ENCODE results near the gene COA1.

GRCh38 chr7:43760861-43761260 lies 31.5 kb upstream of the COA1 start:
- TF ChIP-seq CTCF (IDR thresholded peaks at IDR 0.05) (no peak), REST (IDR thresholded peaks at IDR 0.05; ENCODE audit: insufficient read depth in 1 of 2, low read depth in 2 of 2, low read length in 1 of 2) (no peak), SIN3A (IDR thresholded peaks at IDR 0.05; ENCODE audit: borderline replicate concordance, insufficient read depth, low read depth, low read length) (no peak)
